Renal cortex interstitium (tissue), 11 donors: ENCODE results near the gene CD99. TPM values are rescaled to one million over a fixed set of nuclear protein-coding genes. Genes with fewer than 3 reads are reported as not detected.
"Not testable (repeated sequence)": the region's sequence is repeated elsewhere in the genome, so short reads cannot be mapped to it uniquely, and the experiment has no call there.

Source experiments
- DNase-seq, 11 donors: peaks; one replicate each; pipeline ENCODE4 v3.0.0-alpha.2; 2013; ENCODE audit warnings: low read depth in 9 of 11, low spot score in 4 of 11; ENCODE audit errors: extremely low read depth in 1 of 11
- polyA plus RNA-seq, 3 donors: library from polyadenylated mRNA; unstranded; fragments of 120-200 nt; gene quantifications; one replicate each; pipeline ENCODE4 v1.2.1, GENCODE V29; 2013; ENCODE audit not compliant: insufficient read length in 3 of 3

The CD99 gene
- polyA plus RNA-seq, 3 donors: 152 to 198 (median 196) TPM

- no peak for DNase-seq
Measured at GRCh38 chrX:2708592-2709188, 17.6 kb downstream of the CD99 start.

- no peak for DNase-seq
Measured at GRCh38 chrX:2709556-2709955, 18.5 kb downstream of the CD99 start.

GRCh38 chrX:2710041-2710840, 19.1 kb downstream of the CD99 start:
- no peak for DNase-seq

- no peak for DNase-seq
Measured at GRCh38 chrX:2711441-2711840, 20.3 kb downstream of the CD99 start.

GRCh38 chrX:2712428-2712827, 21.3 kb downstream of the CD99 start:
- no peak for DNase-seq

- DNase-seq: no peak
Measured at GRCh38 chrX:2712890-2713840, 22.1 kb downstream of the CD99 start.

- DNase-seq: no peak
Measured at GRCh38 chrX:2714551-2714950, 23.5 kb downstream of the CD99 start.

GRCh38 chrX:2715066-2715600, 24.0 kb downstream of the CD99 start:
- no peak for DNase-seq

GRCh38 chrX:2717312-2717711, 26.2 kb downstream of the CD99 start:
- no peak for DNase-seq

GRCh38 chrX:2718821-2719220, 27.7 kb downstream of the CD99 start:
- DNase-seq: no peak

- DNase-seq: no peak
Measured at GRCh38 chrX:2719774-2720447, 28.8 kb downstream of the CD99 start.

GRCh38 chrX:2723286-2723879, 32.3 kb downstream of the CD99 start:
- DNase-seq: no peak

- DNase-seq: not testable (repeated sequence)
Measured at GRCh38 chrX:2727264-2727663, 36.2 kb downstream of the CD99 start.

GRCh38 chrX:2732076-2732475, 41.0 kb downstream of the CD99 start:
- DNase-seq: no peak

GRCh38 chrX:2732649-2733048, 41.6 kb downstream of the CD99 start:
- no peak for DNase-seq

GRCh38 chrX:2733286-2733685, 42.2 kb downstream of the CD99 start:
- DNase-seq: no peak

GRCh38 chrX:2735270-2735669, 44.2 kb downstream of the CD99 start:
- no peak for DNase-seq

GRCh38 chrX:2740672-2741071, 49.6 kb downstream of the CD99 start:
- DNase-seq: no peak

- DNase-seq: no peak
Measured at GRCh38 chrX:2741386-2741785, 50.3 kb downstream of the CD99 start.
